Stimulated activated CD8-positive, alpha-beta memory T cell treated with anti-CD3 and anti-CD28 coated beads, Interleukin-4, amount 100 ng/mL, for 48 hours (primary cell): ENCODE data around the gene ZBTB46.

Experiments
- DNase-seq: peaks from one replicate; pipeline ENCODE4 v3.0.0-alpha.2; 2020

ZBTB46 gene

DNA sequence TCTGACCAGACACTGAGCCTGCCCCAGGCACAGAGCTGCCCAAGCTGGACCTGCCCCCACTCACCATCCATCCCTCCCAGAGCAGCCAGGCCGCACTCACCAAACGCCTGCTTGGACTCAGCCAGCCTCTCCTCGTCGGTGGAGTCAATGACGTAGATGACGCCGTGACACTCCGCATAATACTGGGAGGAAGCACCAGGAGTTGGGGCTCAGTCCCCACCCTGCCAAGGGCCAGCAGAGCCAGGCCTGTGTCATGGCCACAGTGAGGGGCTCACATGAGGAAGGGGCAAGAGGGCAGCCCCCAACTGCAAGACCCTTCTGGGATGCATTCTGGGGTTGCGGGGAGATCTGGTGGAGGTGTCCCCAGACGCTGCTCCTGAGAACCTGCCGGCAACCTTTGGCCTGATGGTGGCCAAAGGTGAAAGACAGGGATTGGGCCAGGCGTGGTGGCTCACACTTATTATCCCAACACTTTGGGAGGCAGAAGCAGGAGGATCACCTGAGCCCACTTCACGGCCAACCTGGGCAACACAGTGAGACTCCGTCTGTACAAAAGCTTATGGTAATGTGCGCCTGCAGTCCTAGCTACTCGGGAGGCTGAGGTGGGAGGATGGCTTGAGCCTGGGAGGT, 128.9 kb downstream of the ZBTB46 start:
- no peak for DNase-seq

DNA sequence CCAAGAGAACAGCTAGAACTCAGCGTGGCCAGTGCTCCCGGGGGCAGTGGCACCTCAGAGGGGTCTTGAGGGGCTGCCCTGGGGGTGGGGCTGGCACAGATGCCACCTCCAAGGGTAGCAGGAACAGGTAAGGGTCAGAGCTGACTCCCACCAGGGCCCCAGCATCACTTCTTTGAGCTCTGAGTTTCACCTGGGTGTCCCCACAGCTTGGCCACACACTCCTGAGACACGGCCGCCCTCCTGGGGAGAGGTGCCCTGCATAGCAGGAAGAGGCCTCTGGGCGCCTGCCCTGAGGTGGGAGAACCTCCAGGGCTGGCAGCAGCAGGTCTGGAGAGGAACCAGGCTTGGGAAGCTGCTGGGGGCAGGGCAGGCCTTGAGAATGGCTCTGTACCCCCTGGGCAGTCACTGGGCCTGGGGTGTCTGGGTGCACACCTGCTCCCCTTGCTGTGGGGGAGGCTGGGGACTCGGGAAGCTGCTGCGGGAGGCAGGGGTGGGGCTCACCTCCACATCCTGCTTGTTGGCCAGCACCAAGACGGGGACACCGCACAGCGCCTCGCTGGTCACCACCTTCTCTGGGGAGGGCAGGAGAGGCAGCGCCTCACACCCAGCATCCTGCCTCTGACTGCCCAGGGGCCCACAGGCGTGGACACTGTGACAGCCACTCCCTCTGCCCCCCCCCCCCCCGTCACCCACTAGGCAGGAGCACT, 129.6 kb downstream of the ZBTB46 start:
- no peak for DNase-seq

DNA sequence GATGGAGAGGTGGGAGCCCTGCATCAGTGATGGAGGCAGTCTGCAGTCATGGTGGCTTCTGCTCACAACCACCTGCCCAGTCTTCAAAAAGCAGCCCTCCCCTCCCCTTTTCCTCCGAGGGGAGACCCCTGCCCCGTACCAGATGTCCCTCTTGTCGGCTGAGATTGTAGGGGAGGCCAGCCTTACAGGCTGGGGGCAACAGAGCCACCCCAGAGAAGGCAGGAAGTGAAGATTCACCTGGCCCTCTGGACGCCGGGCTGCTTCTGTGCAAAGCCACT, 130.1 kb downstream of the ZBTB46 start:
- DNase-seq, result no peak

DNA sequence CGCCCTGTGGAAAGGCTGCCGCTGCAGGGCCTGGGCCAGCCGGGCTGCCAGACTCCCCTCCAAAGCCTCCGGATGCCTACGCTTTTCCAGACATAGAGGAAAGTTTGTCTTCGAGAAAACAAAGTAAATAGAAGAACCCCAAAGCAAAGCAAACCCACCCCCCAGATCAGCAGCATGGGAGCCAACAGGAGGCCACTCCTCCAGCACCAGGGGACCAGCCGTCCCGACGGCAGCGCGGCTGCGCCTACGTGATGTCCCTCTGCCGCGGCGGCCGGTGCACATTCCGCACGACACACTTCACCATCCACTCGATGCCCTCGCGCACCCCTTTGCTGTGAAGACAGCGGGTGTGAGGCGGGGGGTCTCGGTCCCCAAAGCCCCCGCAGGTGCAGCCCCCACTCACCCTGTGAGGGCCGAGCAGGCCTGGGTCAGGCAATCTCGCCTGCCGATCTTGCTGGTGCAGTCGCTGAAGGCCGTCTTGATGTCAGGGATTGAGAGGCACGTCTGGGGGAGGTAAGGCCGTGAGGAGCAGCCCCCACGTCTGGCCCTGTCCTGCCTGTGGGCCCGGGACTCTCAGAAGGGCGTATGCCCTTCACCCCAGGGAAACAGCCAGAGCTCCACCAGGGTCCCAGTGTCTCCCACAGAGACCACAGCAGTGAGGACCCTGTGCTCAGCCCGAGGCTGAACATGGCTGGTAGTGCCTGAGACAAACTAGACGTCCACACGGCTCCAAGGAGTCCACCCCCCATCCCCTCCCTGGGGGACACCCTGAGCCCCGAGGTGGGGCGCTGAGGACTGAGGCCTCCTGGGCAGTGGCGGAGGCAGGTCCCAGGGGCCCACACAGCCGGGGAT, 130.6 kb downstream of the ZBTB46 start:
- DNase-seq, result no peak

DNA sequence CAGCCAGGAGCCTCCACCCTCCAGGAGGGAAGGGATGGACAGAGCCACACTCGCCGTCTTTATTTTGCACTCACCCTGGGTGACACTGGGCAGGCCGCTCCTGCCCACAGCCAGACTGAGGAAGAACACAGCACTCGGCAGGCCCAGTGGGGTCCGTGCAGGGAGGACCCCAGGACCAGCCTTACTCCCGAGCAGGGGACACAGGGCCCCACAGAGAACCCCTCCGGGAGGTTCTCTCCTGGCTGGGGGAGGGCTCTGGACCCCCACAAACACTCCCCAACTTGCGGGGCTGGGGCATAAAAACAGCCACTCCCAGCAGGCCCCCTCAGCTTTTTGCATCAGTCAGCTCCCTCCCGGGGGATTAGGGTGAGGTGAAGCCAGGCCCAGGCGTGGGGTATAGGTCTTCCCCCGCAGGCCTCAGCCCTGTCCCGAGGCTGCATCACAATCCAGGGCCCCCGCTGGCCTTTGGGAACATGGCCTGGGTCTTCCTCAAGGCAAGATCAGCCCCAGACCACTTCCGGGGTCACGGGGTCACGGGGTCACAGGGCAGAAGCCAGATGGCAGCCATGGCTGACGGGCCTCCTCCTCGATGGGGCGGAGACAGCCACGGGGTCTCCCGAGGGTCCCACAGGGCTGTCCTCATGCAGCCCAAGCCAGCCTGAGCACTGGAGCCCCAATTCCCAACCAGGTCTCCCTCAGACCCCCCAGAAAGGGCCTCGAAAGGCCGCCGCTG, 131.4 kb downstream of the ZBTB46 start:
- no peak for DNase-seq

DNA sequence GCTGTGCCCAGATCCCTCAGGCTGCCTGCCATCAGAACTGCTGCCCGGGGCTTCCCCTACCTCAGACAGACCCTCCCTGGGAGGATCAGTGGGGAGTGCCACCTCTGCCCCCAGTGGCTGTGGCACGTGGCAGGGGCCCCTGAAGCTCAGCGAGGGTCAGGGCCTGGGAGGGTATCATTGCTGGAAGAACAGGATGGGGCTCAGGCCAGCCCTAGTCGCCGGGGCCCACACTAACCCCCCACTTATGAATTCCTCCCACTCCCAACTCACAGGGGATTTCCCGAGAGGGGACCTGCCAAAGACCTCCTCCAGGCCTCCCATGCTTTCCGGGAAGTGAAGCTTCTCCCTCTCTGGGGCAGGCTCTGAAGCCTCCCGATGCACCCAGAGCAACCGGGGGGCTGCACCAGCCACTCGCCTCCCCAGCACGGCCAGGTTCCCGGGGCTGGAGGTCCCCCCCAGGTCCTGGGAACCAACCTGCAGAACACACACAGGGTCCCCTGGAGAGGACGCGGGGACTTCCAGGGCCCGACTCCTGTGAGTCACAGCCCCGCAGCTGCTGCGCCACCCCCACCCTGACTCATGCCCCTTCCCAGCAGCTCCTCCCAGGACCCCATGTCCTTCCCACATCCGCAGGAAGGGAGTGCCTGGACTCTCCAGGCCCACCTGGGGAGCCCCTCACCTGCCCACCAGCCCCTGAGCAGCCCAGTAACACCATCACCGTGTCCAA, 132.2 kb downstream of the ZBTB46 start:
- DNase-seq, result peak; percentile 73

DNA sequence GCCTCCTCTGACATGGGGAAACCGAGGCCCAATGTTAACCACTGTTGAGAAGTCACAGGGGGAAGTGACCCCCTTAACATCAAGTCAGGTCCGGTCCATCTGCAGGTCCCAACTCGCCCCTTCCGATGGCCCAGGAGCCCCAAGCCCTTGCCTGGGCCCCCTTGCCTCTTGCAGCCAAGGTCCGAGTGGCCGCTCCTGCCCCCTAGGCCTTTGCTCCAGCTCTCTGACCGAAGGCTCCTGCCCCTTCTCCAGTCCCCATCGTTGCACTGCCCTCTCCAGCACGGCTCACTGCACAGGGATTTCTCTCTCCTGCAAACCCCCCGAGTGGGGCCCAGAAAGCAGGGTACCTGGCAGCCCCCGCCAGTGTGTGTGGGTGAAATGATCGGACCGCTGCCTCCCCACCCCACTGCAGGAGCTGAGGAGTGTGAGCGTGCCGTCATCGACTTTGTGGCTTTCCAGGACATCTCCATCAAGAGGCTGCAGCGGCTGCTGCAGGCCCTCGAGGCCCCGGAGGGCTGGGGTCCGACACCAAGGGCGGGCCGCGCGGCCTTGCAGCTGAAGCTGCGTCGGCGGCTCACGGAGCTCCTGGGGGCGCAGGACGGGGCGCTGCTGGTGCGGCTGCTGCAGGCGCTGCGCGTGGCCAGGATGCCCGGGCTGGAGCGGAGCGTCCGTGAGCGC, 133.1 kb downstream of the ZBTB46 start:
- no peak for DNase-seq

DNA sequence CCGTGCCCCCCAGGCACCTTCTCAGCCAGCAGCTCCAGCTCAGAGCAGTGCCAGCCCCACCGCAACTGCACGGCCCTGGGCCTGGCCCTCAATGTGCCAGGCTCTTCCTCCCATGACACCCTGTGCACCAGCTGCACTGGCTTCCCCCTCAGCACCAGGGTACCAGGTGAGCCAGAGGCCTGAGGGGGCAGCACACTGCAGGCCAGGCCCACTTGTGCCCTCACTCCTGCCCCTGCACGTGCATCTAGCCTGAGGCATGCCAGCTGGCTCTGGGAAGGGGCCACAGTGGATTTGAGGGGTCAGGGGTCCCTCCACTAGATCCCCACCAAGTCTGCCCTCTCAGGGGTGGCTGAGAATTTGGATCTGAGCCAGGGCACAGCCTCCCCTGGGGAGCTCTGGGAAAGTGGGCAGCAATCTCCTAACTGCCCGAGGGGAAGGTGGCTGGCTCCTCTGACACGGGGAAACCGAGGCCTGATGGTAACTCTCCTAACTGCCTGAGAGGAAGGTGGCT, 133.7 kb downstream of the ZBTB46 start:
- DNase-seq, result peak; percentile 33

DNA sequence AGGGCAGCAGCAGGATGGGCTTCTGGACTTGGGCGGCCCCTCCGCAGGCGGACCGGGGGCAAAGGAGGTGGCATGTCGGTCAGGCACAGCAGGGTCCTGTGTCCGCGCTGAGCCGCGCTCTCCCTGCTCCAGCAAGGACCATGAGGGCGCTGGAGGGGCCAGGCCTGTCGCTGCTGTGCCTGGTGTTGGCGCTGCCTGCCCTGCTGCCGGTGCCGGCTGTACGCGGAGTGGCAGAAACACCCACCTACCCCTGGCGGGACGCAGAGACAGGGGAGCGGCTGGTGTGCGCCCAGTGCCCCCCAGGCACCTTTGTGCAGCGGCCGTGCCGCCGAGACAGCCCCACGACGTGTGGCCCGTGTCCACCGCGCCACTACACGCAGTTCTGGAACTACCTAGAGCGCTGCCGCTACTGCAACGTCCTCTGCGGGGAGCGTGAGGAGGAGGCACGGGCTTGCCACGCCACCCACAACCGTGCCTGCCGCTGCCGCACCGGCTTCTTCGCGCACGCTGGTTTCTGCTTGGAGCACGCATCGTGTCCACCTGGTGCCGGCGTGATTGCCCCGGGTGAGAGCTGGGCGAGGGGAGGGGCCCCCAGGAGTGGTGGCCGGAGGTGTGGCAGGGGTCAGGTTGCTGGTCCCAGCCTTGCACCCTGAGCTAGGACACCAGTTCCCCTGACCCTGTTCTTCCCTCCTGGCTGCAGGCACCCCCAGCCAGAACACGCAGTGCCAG, 134.3 kb downstream of the ZBTB46 start, which contains the start of gene TNFRSF6B:
Gene TNFRSF6B, plus strand, starts transcription at position 25 of the 729 bp plus-strand sequence. Its CDS starts 116 bp downstream, at position 141.
- peak; percentile 52 for DNase-seq

DNA sequence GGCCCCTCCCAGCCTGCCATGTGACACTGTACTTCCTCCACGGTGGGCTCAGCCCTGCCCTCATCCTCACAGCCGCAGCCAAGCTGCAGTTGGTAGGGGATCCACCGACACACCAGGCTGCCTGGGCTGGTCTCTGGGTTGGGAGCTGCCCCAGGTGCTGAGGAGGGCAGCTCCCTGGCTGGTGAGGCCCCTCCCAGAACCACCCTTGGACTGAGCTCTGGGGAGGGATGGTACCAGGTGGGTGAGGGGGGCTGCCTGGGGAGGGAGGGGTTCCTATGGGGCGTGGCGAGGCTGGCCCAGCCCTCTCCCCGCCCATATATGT, 134.8 kb downstream of the ZBTB46 start:
- DNase-seq, result peak; percentile 56

DNA sequence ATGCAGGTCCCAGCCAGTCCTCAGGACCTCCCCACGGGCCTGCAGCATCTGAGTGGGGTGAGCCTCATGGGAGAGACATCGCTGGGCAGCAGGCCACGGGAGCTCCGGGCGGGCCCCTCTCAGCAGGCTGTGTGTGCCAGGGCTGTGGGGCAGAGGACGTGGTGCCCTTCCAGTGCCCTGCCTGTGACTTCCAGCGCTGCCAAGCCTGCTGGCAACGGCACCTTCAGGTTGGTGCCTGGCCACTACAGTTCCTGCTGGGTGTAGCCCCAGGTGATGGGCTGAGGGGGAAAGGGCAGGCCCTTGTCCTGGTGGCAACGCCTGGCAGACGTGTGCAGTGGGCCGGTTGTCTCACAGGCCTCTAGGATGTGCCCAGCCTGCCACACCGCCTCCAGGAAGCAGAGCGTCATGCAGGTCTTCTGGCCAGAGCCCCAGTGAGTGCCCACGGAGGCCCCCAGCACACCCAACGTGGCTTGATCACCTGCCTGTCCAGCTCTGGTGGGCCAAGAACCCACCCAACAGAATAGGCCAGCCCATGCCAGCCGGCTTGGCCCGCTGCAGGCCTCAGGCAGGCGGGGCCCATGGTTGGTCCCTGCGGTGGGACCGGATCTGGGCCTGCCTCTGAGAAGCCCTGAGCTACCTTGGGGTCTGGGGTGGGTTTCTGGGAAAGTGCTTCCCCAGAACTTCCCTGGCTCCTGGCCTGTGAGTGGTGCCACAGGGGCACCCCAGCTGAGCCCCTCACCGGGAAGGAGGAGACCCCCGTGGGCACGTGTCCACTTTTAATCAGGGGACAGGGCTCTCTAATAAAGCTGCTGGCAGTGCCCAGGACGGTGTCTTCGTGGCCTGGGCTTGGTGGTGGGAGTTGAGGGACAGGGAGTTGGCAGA, 135.4 kb downstream of the ZBTB46 start:
- no peak for DNase-seq

DNA sequence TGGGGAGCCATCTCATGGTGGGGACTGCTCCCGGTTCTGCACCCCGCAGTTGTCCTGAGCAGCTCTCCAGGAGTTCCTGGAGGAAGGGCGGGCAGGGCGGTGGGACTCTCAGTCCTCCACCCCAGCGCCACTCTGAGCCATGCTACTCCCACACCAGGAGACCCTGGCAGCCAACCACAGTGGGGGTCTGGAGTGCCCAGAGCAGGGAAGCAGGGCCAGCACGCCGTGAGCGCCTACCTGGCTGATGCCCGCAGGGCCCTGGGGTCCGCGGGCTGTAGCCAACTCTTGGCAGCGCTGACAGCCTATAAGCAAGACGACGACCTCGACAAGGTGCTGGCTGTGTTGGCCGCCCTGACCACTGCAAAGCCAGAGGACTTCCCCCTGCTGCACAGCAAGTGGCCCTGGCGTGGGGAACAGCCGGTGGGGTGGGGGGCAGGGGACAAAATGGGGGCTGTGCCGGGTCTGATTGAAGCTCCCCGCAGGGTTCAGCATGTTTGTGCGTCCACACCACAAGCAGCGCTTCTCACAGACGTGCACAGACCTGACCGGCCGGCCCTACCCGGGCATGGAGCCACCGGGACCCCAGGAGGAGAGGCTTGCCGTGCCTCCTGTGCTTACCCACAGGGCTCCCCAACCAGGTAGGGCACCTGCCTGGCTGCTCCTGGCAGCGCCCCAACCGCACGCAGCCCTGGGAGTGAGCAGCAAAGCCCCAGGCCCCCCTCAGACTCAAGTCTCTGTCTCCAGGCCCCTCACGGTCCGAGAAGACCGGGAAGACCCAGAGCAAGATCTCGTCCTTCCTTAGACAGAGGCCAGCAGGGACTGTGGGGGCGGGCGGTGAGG, 136.3 kb downstream of the ZBTB46 start:
- peak; percentile 26 for DNase-seq

DNA sequence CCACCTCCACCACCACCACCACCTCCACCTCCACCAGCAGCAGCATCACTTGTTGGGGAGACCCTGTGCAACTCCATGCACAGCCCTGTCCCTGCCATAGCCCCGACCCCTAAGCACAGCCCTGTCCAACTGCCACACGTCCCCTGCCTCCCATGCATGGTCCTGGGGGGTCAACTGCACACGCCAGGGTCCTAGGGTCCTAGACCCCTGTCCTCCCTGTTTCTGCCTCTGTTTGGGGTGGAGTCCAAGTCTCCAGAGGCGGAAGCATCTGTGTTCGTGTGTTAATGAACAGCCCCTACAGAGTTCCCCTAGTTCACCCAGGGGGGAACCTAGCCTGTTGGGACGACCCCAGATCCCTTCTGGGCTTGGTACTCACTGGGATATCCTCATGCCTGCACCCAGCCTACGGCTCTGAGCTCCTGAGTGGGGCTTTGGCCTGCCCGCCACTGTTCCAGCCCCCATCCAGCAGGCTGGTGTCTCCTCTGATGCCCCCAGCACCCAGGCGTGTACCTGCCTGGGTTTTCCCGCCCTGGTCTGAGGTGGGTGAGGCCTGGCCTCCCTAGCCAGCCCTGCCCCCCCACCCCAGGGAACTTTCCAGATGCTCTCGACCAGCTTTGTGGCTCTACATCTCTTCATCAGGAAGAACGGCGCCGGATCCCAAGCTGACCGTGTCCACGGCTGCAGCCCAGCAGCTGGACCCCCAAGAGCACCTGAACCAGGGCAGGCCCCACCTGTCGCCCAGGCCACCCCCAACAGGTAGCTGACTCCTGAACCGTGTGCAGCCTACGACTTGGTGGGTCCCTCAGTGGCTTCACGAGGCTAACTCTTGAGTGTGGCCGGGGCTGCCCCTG, 137.1 kb downstream of the ZBTB46 start:
- DNase-seq, result no peak
